Amniotic stem cell (primary cell): ENCODE results near the gene TARS1.
"Not testable (repeated sequence)": the region's sequence is repeated elsewhere in the genome, so short reads cannot be mapped to it uniquely, and the experiment has no call there.

ENCODE experiments used
- DNase-seq: peaks from one replicate; lab custom pipeline; 2025; lab: John Stamatoyannopoulos, UW

The TARS1 gene

GRCh38 chr5:33488558-33489355 is 48.0 kb downstream of the TARS1 start:
- DNase-seq, result no peak

DNA sequence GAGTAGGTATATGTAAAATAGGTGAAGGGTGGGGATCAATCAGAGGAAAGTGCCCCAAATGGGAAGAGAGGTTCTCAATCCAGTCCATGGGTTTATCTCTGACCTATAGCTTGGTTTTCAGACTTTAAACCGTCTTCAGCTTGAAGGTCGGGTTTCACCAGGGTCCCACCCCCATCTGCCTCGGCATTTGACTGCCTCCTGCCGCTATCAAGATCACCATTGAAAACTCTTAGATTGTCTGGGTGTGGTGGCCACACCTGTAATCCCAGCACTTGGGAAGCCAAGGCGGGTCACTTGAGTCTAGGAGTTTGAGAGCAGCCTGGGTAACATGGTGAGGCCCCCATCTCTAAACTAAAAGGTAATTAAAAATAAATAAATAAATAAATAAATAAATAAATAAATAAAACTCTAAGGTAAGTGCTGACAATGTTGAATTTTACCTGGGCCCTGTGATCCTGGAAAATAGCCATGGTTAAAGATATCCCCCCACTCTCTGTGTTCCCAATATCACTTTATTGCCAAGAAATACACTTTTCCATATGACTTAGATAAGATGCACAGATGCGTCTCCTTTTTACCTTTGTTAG is 48.8 kb downstream of the TARS1 start:
- DNase-seq, result no peak

- DNase-seq, result no peak
Measured at GRCh38 chr5:33490071-33490665, 49.4 kb downstream of the TARS1 start.

- DNase-seq, result no peak
Measured at GRCh38 chr5:33491941-33492340, 51.2 kb downstream of the TARS1 start.

- DNase-seq, result no peak
Measured at GRCh38 chr5:33494466-33494865, 53.7 kb downstream of the TARS1 start.

DNA sequence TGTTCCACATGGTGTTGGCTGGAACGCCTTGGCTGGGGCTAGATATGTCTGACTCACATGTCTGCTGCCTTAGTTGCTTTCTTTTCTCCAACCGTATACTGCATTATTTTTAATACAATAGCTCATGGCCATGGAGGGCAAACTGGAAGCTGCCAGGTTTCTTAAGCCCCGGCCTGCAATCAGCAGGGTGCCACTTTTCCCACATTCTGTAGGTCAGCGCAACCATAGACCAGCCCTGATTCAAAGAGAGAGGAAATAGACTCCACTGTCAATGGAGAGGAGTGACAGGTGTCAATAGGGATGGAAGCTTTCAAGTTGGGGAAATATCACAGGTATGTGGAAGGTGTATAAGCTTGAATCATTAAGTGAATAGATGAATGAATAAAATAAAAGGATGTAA is 60.5 kb downstream of the TARS1 start:
- DNase-seq, result no peak

DNA sequence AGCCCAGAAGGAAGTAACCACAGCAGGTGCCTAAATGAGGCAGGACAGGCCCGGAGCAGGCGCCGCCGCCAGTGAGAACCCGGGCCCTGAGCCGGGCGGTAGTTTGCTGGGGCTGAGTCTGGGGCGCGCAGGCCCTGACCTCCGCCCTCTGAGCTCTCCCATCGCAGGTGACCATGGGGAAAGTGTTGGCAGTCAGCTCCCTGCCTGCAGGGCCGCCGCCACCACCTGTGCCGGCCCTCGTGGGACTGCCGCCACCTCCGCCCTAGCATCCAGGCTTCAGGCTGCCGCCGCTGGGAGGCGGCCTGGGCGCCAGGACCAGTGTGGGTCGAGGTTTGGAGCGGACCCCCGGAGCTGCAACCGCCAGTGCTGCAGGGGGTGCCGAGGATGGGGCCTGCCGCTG is 61.1 kb downstream of the TARS1 start:
- DNase-seq, result no peak

DNA sequence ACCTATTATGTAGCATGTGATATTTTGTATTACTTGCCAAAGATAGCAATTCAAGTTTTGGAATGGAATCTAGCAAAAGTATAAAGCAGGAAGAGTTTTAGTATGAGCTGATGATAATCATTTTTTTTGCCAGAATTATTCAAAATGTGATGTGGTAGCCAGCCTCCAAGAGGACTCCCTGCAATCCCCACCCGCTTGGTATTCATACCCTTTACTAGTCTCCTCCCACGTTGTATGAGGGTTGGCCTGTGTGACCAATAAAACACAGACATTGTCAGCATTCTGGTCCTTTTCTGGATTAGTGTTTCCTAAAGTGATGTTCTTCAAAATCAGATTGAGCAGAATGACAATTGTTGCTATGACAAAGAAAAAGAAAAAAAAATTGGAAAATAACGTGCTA is 63.8 kb downstream of the TARS1 start:
- no peak for DNase-seq

DNA sequence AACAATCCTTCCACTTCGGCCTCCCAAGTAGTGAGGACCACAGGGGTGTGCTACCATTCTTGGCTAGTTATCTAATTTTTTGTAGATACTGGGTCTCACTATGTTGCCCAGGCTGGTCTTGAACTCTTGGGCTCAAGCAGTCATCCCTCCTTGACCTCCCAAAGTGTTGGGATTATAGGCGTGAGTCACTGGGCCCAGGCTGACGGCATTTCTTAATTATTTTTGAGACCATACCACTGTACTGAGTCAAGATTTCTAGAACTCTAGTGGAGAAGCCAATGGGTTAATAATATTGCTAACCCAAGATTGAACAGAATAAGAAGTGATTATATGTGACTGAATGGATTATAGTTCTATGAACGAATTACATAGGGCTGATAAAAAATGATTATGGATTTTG is 66.7 kb downstream of the TARS1 start:
- no peak for DNase-seq

DNA sequence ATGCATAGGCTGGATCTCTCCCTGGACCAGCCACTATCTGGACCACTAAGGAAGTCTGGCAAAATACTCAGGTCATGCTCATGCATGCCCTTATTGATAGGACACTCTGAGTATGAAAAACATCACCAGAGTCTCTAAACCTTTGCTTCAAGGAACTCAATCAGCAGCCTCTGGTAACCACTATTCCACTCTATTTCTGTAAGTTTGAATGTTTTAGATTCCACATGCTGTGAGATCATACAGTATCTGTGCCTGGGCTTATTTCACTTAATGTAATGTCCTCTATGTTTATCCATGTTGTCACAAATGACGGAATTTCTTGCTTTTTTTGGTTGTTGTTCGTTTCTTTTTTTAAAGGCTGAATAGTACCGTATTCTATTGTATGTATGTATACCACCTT is 68.3 kb downstream of the TARS1 start:
- DNase-seq, result no peak

GRCh38 chr5:33513462-33514185 is 72.9 kb downstream of the TARS1 start:
- DNase-seq, result no peak

DNA sequence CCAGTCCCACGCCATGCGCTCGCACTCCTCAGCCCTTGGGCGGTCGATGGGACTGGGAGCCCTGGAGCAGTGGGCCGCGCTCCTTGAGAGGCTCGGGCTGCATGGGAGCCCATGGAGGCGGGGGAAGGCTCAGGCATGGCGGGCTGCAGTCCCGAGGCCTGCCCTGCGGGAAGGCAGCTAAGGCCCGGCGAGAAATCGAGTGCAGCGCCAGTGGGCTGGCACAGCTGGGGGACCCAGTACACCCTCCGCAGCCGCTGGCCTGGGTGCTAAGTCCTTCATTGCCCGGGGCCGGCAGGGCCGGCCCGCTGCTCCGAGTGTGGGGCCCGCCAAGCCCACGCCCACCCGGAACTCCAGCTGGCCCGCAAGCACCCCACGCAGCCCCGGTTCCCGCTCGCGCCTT is 74.6 kb downstream of the TARS1 start:
- not testable (repeated sequence) for DNase-seq

DNA sequence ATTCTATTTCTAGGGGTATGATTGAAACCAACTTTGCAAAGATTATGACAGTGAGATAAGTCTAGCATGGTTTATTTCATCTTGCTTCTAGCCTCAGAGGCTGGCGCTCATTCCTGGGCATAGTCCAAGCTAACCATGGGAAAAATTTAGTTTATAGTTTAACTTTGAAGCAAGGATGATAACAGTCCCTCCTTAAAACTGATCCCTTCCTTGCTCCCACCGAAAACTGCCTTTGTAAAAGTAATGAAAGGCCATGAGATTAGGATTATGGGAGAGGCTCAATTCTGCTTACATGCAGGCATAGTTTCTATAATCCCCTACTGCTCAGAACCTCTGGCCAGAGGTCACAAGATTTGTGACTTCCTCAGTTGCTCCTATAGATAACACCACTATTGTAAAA is 75.7 kb downstream of the TARS1 start:
- no peak for DNase-seq
